Peyer's patch (tissue), 4 donors: Measurements from ENCODE around the gene LHCGR. TPM values are rescaled to one million over a fixed set of nuclear protein-coding genes. Genes with fewer than 3 reads are reported as not detected.

Source experiments
- DNase-seq, 3 donors: peaks; one replicate each; pipeline ENCODE4 v3.0.0-alpha.2; 2017 to 2019
- H3K27ac ChIP-seq, 4 donors: fragments of 200-600 bp; sonication (generic); one replicate each; pipeline ENCODE4 v1.5.1; 2016 to 2019
- H3K27me3 ChIP-seq, 2 donors: fragments of 200-600 bp; sonication (generic); one replicate each; pipeline ENCODE4 v1.5.1; 2019
- H3K36me3 ChIP-seq, 3 donors: fragments of 200-600 bp; sonication (generic); one replicate each; pipeline ENCODE4 v1.5.1; 2016 to 2019
- H3K4me1 ChIP-seq, 4 donors: fragments of 200-600 bp; sonication (generic); one replicate each; pipeline ENCODE4 v1.5.1; 2016 to 2019
- H3K4me3 ChIP-seq, 4 donors: fragments of 200-600 bp; sonication (generic); 1 replicate in 3 of 4; 2 replicates in 1 of 4; pipeline ENCODE4 v1.5.1; 2016 to 2019; ENCODE audit warnings: mild to moderate bottlenecking in 1 of 4
- H3K9me3 ChIP-seq, 4 donors: fragments of 200-600 bp; sonication (generic); one replicate each; pipeline ENCODE4 v1.5.1; 2016 to 2019; ENCODE audit warnings: mild to moderate bottlenecking in 1 of 4
- POLR2A ChIP-seq, 2 donors: fragments of 450-650 bp; IDR thresholded peaks; one replicate each; pipeline ENCODE4 v1.5.1; 2017; ENCODE audit warnings: antibody characterized with exemption in 2 of 2, mild to moderate bottlenecking in 2 of 2, moderate library complexity in 2 of 2
- total RNA-seq, 4 donors: library from RNA; depleted of rRNA; stranded (reverse); fragments of >200 nt; gene quantifications; one replicate each; pipeline ENCODE4 v1.1.0, GENCODE V29; 2016
- TF ChIP-seq, protein P1 (sequence below), 6 experiments: fragments of 450-650 bp in 4 of 6; fragments of 200-600 bp in 2 of 6; sonication (generic) in 1 of 6; IDR thresholded peaks; one replicate each; pipeline ENCODE4 v1.5.1; 2017 to 2019; ENCODE audit warnings: antibody characterized with exemption in 6 of 6, mild to moderate bottlenecking in 3 of 6, moderate library complexity in 1 of 6

LHCGR gene
- total RNA-seq, 4 donors from 2014 or later = not detected

DNA sequence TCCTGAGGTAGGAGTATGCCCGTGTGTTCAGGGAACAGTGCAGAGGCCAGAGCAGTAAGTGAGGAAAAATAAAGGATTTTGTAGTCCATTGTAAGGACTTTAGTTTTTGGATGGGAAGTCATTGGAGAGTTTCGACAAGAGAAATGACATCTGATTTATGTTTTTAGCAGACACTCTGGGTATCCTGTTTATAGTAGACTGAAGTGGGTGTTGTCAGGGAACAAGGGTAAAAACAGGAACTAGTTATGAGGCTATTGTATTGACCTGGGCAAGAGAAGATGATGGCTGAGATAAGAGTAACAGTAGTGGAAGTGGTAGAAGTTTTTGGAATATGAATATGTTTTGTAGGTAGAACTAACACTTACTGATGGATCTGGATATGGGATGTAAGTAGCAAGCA is 78.1 kb downstream of the LHCGR start:
- Histone ChIP-seq H3K27me3 (no peaks in the 10 kb centered on the region), H3K4me1 (no peaks in the 10 kb centered on the region), H3K9me3 (no peaks in the 10 kb centered on the region), H3K27ac (no peak overlapping the region), H3K4me3 (no peak overlapping the region), H3K36me3 (no peaks in the 10 kb centered on the region)
- DNase-seq = no peak
- TF ChIP-seq, protein P1, sequence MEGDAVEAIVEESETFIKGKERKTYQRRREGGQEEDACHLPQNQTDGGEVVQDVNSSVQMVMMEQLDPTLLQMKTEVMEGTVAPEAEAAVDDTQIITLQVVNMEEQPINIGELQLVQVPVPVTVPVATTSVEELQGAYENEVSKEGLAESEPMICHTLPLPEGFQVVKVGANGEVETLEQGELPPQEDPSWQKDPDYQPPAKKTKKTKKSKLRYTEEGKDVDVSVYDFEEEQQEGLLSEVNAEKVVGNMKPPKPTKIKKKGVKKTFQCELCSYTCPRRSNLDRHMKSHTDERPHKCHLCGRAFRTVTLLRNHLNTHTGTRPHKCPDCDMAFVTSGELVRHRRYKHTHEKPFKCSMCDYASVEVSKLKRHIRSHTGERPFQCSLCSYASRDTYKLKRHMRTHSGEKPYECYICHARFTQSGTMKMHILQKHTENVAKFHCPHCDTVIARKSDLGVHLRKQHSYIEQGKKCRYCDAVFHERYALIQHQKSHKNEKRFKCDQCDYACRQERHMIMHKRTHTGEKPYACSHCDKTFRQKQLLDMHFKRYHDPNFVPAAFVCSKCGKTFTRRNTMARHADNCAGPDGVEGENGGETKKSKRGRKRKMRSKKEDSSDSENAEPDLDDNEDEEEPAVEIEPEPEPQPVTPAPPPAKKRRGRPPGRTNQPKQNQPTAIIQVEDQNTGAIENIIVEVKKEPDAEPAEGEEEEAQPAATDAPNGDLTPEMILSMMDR (IDR thresholded peaks at IDR 0.05) = no peak

DNA sequence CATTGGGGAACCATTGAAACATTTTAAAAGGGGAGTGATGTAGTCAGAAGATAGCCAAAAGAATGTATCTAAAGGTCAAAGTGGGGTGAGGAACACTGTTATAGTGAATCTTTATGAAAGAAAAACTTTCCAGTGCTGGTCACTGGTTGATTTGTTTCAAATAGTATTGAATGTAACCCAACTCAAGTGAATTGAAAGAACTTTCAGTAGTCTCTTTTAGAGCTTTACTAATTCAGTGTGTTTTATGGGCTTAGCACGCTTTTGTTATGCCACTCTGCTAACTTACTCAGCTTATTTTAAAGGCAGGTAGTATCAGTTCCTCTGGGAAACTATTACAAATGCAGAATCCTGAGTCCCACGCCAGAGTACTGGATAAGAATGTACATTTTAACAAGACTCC is 80.6 kb downstream of the LHCGR start:
- Histone ChIP-seq H3K36me3 (no peaks in the 10 kb centered on the region), H3K4me3 (no peak overlapping the region), H3K27ac (no peak overlapping the region), H3K9me3 (no peaks in the 10 kb centered on the region), H3K4me1 (no peaks in the 10 kb centered on the region), H3K27me3 (no peaks in the 10 kb centered on the region)
- TF ChIP-seq, protein P1 (IDR thresholded peaks at IDR 0.05) = no peak
- TF ChIP-seq POLR2A (IDR thresholded peaks at IDR 0.05) = no peak
- no peak for DNase-seq

DNA sequence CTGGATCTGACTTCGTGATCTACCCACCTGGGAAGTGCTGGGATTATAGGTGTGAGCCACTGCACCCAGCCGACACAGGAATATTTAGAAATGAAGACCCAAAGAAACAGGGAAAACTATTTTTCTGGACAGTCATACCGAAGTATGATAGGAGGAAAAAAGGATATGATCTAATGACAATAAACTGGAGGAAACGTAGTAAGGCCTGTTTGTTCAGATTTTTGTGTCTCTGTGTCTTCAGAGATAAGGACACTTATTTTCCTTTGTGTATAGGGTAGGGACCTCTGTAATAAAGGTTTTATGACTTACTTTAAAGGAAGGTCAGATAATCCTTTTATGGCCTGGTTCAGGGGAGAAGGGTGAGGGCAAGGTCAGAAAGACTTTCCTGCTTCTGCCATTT is 81.9 kb downstream of the LHCGR start:
- no peaks in the 10 kb centered on the region for H3K4me1 ChIP-seq
- H3K36me3 ChIP-seq = no peaks in the 10 kb centered on the region
- H3K27ac ChIP-seq = no peak overlapping the region
- DNase-seq = no peak
- no peak for TF ChIP-seq POLR2A (IDR thresholded peaks at IDR 0.05)
- TF ChIP-seq, protein P1 (IDR thresholded peaks at IDR 0.05) = no peak
- no peaks in the 10 kb centered on the region for H3K9me3 ChIP-seq
- H3K4me3 ChIP-seq = no peak overlapping the region
- H3K27me3 ChIP-seq = no peaks in the 10 kb centered on the region

DNA sequence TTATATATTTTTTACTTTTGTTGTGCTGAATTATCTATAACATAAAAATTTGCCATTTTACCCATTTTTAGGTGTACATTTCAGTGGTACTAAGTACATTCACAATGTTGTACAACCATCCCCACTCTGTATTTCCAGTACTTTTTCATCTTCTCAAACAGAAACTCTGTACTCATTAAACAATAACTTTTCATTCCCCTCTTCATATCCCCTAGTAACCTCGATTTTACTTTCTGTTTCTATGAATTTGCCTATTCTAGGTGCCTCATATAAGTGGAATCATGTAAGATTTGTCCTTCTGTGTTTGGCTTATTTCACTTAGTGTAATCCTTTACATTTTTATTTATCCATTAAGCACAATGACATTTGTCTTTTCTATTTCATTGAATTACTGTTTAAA is 86.5 kb downstream of the LHCGR start:
- TF ChIP-seq, protein P1 (IDR thresholded peaks at IDR 0.05) = no peak
- TF ChIP-seq POLR2A (IDR thresholded peaks at IDR 0.05) = no peak
- DNase-seq = no peak
- no peaks in the 10 kb centered on the region for H3K4me1 ChIP-seq
- H3K9me3 ChIP-seq = no peaks in the 10 kb centered on the region
- no peak overlapping the region for H3K4me3 ChIP-seq
- no peak overlapping the region for H3K27ac ChIP-seq
- no peaks in the 10 kb centered on the region for H3K27me3 ChIP-seq
- no peaks in the 10 kb centered on the region for H3K36me3 ChIP-seq

DNA sequence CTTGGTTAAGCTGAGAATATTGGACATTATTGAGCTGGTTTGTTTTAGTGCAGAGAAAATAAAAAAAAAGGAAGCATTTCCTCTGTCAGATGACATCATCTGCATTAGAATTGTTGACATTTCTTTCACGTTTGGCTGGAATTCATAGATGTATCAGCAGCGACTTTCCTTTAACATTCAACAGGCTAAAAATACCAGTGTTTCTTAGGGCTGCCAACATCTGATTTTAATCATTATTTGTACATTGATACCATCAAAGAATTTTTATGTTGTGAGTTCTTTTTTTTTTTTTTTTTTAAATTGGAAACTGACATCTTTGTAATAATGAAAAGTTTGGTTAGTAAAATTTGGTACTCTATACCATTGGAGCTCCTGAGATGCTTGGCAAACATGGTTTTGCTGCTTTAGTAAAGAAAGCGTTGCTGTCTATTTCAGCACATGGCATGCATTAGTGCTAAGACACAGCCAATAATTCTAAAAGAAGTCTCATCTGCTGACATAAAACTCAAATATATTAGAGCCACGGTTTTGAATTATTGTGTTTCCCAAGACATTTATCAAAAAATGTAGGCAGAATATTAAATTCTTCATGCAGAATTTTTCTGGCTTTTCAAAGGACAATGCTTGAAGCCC is 104.2 kb downstream of the LHCGR start:
- Histone ChIP-seq H3K9me3 (no peaks in the 10 kb centered on the region), H3K4me3 (no peak overlapping the region), H3K27me3 (no peaks in the 10 kb centered on the region), H3K36me3 (no peaks in the 10 kb centered on the region), H3K4me1 (no peaks in the 10 kb centered on the region), H3K27ac (no peak overlapping the region)
- no peak for TF ChIP-seq POLR2A (IDR thresholded peaks at IDR 0.05)
- TF ChIP-seq, protein P1 (IDR thresholded peaks at IDR 0.05) = no peak
- no peak for DNase-seq

DNA sequence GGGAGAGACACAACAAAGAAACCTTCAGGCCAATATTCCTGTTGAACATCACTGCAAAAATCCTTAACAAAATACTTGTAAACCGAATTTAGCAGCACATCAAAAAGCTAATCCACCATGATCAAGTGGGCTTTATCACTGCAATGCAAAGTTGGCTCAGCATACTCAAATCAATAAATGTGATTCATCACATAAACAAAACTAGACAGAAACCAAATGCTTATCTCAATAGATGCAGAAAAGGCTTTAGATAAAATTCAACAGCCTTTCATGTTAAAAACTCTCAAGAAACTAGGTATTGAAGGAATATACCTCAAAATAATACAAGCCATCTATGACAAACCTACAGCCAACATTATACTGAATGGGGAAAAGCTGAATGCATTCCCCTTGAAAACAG is 117.3 kb downstream of the LHCGR start:
- no peak for DNase-seq
- TF ChIP-seq, protein P1 (IDR thresholded peaks at IDR 0.05) = no peak
- no peak for TF ChIP-seq POLR2A (IDR thresholded peaks at IDR 0.05)
- H3K9me3 ChIP-seq = no peaks in the 10 kb centered on the region
- H3K4me1 ChIP-seq = no peaks in the 10 kb centered on the region
- H3K36me3 ChIP-seq = no peaks in the 10 kb centered on the region
- H3K4me3 ChIP-seq = no peak overlapping the region
- H3K27me3 ChIP-seq = no peaks in the 10 kb centered on the region
- H3K27ac ChIP-seq = no peak overlapping the region
